Hematopoietic multipotent progenitor cell treated with erythropoietin and hydrocortisone succinate and interleukin-3 and kit ligand, for 6 days (in vitro differentiated cells): ENCODE measurements around the gene OR4Q3.
"Not testable (repeated sequence)": the region's sequence is repeated elsewhere in the genome, so short reads cannot be mapped to it uniquely, and the experiment has no call there.

Experiments used
- DNase-seq: peaks from one replicate; pipeline ENCODE4 v3.0.0-alpha.2; 2015

OR4Q3 gene

GRCh38 chr14:19743256-19743655, at the start of gene OR4Q3:
Gene OR4Q3 (plus strand): TSS chr14:19743571.
- no peak for DNase-seq

- no peak for DNase-seq
Measured at GRCh38 chr14:19729359-19729758, 14.0 kb upstream of the OR4Q3 start.

DNA sequence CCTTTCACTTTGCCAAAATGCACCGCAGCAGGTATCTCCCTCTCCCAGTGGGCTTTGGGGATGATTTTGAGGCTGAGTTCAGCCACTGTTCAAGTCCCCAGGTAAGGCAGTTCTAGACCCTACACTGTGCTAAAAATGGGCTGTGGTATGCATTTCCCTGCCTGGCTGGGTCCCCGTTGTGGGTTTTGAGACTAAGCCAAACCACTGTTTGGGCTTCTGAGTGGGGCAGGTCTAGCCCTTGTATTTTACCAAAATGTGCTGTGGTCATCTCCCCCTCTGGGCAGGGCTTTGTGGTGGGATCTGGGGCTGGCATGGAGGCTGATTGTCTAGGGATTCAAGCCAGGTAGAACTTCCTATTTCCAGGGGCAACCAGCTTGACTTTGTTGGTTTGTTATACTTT, 13.6 kb upstream of the OR4Q3 start:
- DNase-seq = no peak

- not testable (repeated sequence) for DNase-seq
Measured at GRCh38 chr14:19733893-19734292, 9.5 kb upstream of the OR4Q3 start.

DNA sequence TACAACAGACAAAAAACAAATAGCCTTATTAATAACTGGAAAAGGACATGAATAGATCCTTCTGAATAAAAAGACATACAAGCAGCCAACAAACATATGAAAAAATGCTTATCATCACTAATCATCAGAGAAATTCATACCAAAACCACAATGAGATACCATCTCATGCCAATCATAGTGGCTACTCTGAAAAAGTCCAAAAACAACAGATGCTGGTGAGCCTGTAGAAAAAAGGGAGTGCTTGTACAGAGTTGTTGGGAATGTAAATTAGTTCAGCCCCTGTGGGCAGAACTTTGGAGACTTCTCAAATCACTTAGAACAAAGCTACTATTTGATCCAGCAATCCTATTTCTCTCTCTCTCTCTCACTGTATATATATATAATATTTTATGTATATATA, 8.9 kb downstream of the OR4Q3 start:
- DNase-seq = not testable (repeated sequence)

DNA sequence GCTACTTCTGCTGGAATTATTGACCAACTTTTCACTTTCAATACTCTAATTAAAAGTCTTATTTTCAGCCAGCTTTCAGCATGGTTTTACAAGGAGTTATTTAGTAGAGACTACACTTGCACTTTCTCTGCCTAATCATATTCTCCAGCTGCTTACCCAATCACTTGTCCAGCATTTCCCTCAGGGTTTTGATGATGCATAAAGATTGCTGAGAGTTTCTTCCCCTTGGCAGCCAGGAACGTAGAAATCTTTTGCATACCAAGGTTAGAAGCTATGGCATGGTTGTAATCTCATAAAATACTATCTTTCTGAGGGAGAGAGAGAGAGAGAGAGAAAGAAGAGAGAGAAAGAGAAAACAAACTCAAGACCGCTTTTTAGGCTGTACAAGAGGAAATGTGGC, 10.8 kb downstream of the OR4Q3 start:
- no peak for DNase-seq

- not testable (repeated sequence) for DNase-seq
Measured at GRCh38 chr14:19771491-19771890, 28.1 kb downstream of the OR4Q3 start.

- DNase-seq = no peak
Measured at GRCh38 chr14:19771895-19772430, 28.6 kb downstream of the OR4Q3 start.

GRCh38 chr14:19772454-19772853, 29.1 kb downstream of the OR4Q3 start:
- DNase-seq = not testable (repeated sequence)

- DNase-seq = not testable (repeated sequence)
Measured at GRCh38 chr14:19773204-19773603, 29.8 kb downstream of the OR4Q3 start, which contains the start of gene OR4M1. Gene OR4M1 (plus strand): TSS chr14:19773504. CDS start chr14:19780323, 6,819 bp downstream.

- DNase-seq = no peak
Measured at GRCh38 chr14:19775587-19775986, 32.2 kb downstream of the OR4Q3 start.

DNA sequence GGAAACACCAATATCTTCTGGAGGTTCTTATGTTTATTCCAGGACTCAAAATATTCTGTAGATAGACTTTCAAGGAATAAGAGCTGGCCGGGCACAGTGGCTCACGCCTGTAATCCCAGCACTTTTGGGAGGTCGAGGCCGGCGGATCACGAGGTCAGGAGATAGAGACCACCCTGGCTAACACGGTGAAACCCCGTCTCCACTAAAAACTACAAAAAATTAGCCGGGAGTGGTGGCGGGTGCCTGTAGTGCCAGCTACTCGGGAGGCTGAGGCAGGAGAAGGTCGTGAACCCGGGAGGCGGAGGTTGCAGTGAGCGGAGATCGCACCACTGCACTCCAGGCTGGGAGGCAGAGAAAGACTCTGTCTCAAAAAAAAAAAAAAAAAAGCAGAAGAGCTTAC, 42.5 kb downstream of the OR4Q3 start:
- not testable (repeated sequence) for DNase-seq

DNA sequence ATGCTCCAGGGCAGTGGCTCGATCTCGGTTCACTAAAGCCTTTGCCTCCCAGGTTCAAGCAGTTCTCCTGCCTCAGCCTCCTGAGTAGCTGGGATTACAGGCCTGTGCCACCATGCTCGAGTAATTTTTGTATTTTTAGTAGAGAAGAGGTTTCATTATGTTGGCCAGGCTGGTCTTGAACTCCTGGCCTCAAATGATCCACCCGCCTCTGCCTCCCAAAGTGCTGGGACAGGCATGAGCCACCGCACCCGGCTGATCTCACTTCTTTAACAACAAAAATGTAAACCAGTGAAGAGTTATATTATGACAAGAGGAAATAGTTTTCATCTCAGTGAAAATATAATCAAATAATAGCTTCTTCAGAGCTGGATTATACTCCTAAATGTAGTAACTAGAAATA, 43.9 kb downstream of the OR4Q3 start:
- not testable (repeated sequence) for DNase-seq

- not testable (repeated sequence) for DNase-seq
Measured at GRCh38 chr14:19788150-19788549, 44.8 kb downstream of the OR4Q3 start.

- DNase-seq = not testable (repeated sequence)
Measured at GRCh38 chr14:19796520-19797108, 53.2 kb downstream of the OR4Q3 start.
